CD4-positive, alpha-beta T cell treated with Interleukin-1 beta for 1 hour (primary cell): ENCODE results near the gene SHROOM3.

Experiments
- DNase-seq, 2 donors: peaks; one replicate each; pipeline ENCODE4 v3.0.0-alpha.2; 2020 to 2022

Gene SHROOM3

GRCh38 chr4:76628251-76628650, 193.2 kb downstream of the SHROOM3 start:
- no peak for DNase-seq

- DNase-seq: no peak
Measured at GRCh38 chr4:76630741-76631140, 195.7 kb downstream of the SHROOM3 start.

GRCh38 chr4:76634220-76634619, 199.2 kb downstream of the SHROOM3 start:
- DNase-seq: no peak

- no peak for DNase-seq
Measured at GRCh38 chr4:76637712-76638361, 202.8 kb downstream of the SHROOM3 start.

- no peak for DNase-seq
Measured at GRCh38 chr4:76639288-76639687, 204.3 kb downstream of the SHROOM3 start.

GRCh38 chr4:76640353-76640910, 205.4 kb downstream of the SHROOM3 start:
- no peak for DNase-seq

- no peak for DNase-seq
Measured at GRCh38 chr4:76641351-76641750, 206.3 kb downstream of the SHROOM3 start.

GRCh38 chr4:76641758-76642157, 206.7 kb downstream of the SHROOM3 start:
- DNase-seq: no peak

GRCh38 chr4:76644831-76645485, 209.9 kb downstream of the SHROOM3 start:
- no peak for DNase-seq

GRCh38 chr4:76649086-76649485, 214.1 kb downstream of the SHROOM3 start:
- DNase-seq: no peak

- DNase-seq: no peak
Measured at GRCh38 chr4:76651616-76652015, 216.6 kb downstream of the SHROOM3 start.

- no peak for DNase-seq
Measured at GRCh38 chr4:76652389-76652788, 217.4 kb downstream of the SHROOM3 start.

- no peak for DNase-seq
Measured at GRCh38 chr4:76654084-76654483, 219.1 kb downstream of the SHROOM3 start.

GRCh38 chr4:76654791-76655190, 219.8 kb downstream of the SHROOM3 start:
- DNase-seq: no peak

- no peak for DNase-seq
Measured at GRCh38 chr4:76655566-76656479, 220.8 kb downstream of the SHROOM3 start.

GRCh38 chr4:76657443-76657842, 222.4 kb downstream of the SHROOM3 start:
- DNase-seq: no peak

GRCh38 chr4:76658231-76659102, 223.4 kb downstream of the SHROOM3 start:
- DNase-seq: no peak

- DNase-seq: no peak
Measured at GRCh38 chr4:76659103-76659490, 224.1 kb downstream of the SHROOM3 start.

GRCh38 chr4:76663824-76664223, 228.8 kb downstream of the SHROOM3 start:
- no peak for DNase-seq

GRCh38 chr4:76665153-76665552, 230.1 kb downstream of the SHROOM3 start:
- DNase-seq: no peak

GRCh38 chr4:76665721-76666120, 230.7 kb downstream of the SHROOM3 start:
- no peak for DNase-seq

GRCh38 chr4:76666944-76667532, 232.0 kb downstream of the SHROOM3 start:
- no peak for DNase-seq
